HepG2 (cell line): ENCODE measurements around the gene GNL3. TPM values are rescaled to one million over a fixed set of nuclear protein-coding genes. Genes with fewer than 3 reads are reported as not detected.

ENCODE experiments used
- ARID5B ChIP-seq: IDR thresholded peaks from 2 replicates; pipeline ENCODE4 v1.4.0; 2020; ENCODE audit warnings: mild to moderate bottlenecking, missing genetic modification reagents
- ARNTL ChIP-seq: sonication (generic); formaldehyde crosslinking; IDR thresholded peaks from 2 replicates; pipeline ENCODE4 v1.4.0; 2020; ENCODE audit warnings: mild to moderate bottlenecking, missing genetic modification reagents
- E2F1 ChIP-seq: sonication (generic); formaldehyde crosslinking; IDR thresholded peaks from 2 replicates; pipeline ENCODE4 v1.5.0; 2020; ENCODE audit warnings: missing genetic modification reagents
- KLF11 ChIP-seq: IDR thresholded peaks from 2 replicates; pipeline ENCODE4 v1.6.1; 2016; ENCODE audit warnings: missing compliant biosample characterization
- KLF16 ChIP-seq, 2 experiments: sonication (generic) in 1 of 2; formaldehyde crosslinking in 1 of 2; IDR thresholded peaks; 2 replicates each; pipeline versions ENCODE4 v1.6.1 to v1.8.0; 2016 to 2023; ENCODE audit warnings: missing genetic modification reagents in 2 of 2, missing compliant biosample characterization in 1 of 2
- MAX ChIP-seq: IDR thresholded peaks from 2 replicates; pipeline ENCODE4 v1.6.1; 2012; ENCODE audit warnings: inconsistent platforms
- NFYC ChIP-seq: IDR thresholded peaks from 2 replicates; pipeline ENCODE4 v1.6.1; 2016; ENCODE audit warnings: missing genetic modification reagents, missing compliant biosample characterization
- RNF2 ChIP-seq: fragments of 450-650 bp; conservative IDR thresholded peaks from 2 replicates; pipeline ENCODE4 v1.6.1; 2016; ENCODE audit warnings: low read depth
- SOX5 ChIP-seq: IDR thresholded peaks from 2 replicates; pipeline ENCODE4 v1.6.1; 2016; ENCODE audit warnings: borderline replicate concordance
- SPEN ChIP-seq: sonication (generic); formaldehyde crosslinking; IDR thresholded peaks from 2 replicates; pipeline ENCODE4 v1.5.1; 2020; ENCODE audit warnings: low read depth, mild to moderate bottlenecking, missing genetic modification reagents
- TBL1XR1 ChIP-seq: fragments of 150-350 bp; IDR thresholded peaks from 2 replicates; pipeline ENCODE4 v1.6.1; 2014; ENCODE audit warnings: borderline replicate concordance, low read length; ENCODE audit not compliant: partially characterized antibody
- TFAP4 ChIP-seq: sonication (generic); IDR thresholded peaks from 2 replicates; pipeline ENCODE4 v1.6.1; 2016; ENCODE audit warnings: low read depth, borderline replicate concordance
- ZFP37 ChIP-seq: sonication (generic); formaldehyde crosslinking; IDR thresholded peaks from 2 replicates; pipeline ENCODE4 v1.4.0; 2020; ENCODE audit warnings: missing genetic modification reagents, borderline replicate concordance
- ZNF136 ChIP-seq: sonication (generic); formaldehyde crosslinking; IDR thresholded peaks from 2 replicates; pipeline ENCODE4 v1.8.1; 2022; ENCODE audit warnings: low read depth, mild to moderate bottlenecking, moderate library complexity, missing genetic modification reagents
- ZNF441 ChIP-seq: sonication (generic); formaldehyde crosslinking; IDR thresholded peaks from 2 replicates; pipeline ENCODE4 v1.7.0; 2021; ENCODE audit warnings: missing genetic modification reagents, borderline replicate concordance
- ZNF549 ChIP-seq: sonication (generic); formaldehyde crosslinking; IDR thresholded peaks from 2 replicates; pipeline ENCODE4 v1.5.0; 2020; ENCODE audit warnings: missing genetic modification reagents
- ZNF557 ChIP-seq: sonication (generic); formaldehyde crosslinking; IDR thresholded peaks from 2 replicates; pipeline ENCODE4 v1.4.0; 2020; ENCODE audit warnings: missing genetic modification reagents
- polyA plus RNA-seq, 8 experiments: library from polyadenylated mRNA; depleted of rRNA in 3 of 8; stranded (reverse) in 7 of 8; unstranded in 1 of 8; fragments of >200 nt; fragmentation: Illumina TruSeq in 4 of 8; extraction: Trizol in 4 of 8; gene quantifications; 2 replicates each; pipeline versions ENCODE4 v1.2.1 to v1.2.3, GENCODE V29; 2011 to 2016; ENCODE audit warnings: low read depth in 4 of 8, missing spikeins in 1 of 8, mixed read lengths in 1 of 8; ENCODE audit not compliant: insufficient read depth in 1 of 8
- total RNA-seq, 5 experiments: library from RNA; depleted of rRNA; stranded (reverse); fragments of >200 nt; fragmentation: Illumina TruSeq; extraction: Trizol; gene quantifications; 2 replicates each; pipeline ENCODE4 v1.2.3, GENCODE V29; 2016; ENCODE audit warnings: low read depth in 1 of 5
- TF ChIP-seq, protein P1 (sequence below): IDR thresholded peaks from 2 replicates; pipeline ENCODE4 v1.6.1; 2012; ENCODE audit warnings: low read depth, low read length, improper control_type of control experiment
- TF ChIP-seq, protein P2 (sequence below): sonication (generic); formaldehyde crosslinking; IDR thresholded peaks from 2 replicates; pipeline ENCODE4 v1.5.1; 2020; ENCODE audit warnings: missing genetic modification reagents, mild to moderate bottlenecking, borderline replicate concordance

The GNL3 gene
- total and polyA plus RNA-seq, 2 of the 13 experiments (the other 11 are each of a cell fraction or from before 2014, with no cell fraction given): 129 to 257 TPM

GRCh38 chr3:52682016-52682415, 3.8 kb upstream of the GNL3 start (continued):
- peak; percentile 61; the same call in 1 of the 2 replicates for TF ChIP-seq TFAP4
- TF ChIP-seq ZFP37: peak; percentile 65; the same call in 1 of the 2 replicates
- peak; percentile 81 for TF ChIP-seq ARID5B (CRISPR knock-in tag)
- peak in 1 of 2 experiments; percentile 52; a peak in 1 of 4 replicates for TF ChIP-seq KLF16 (CRISPR knock-in tag; IDR thresholded peaks at IDR 0.05)
- TF ChIP-seq MAX: peak; percentile 79
- no peak for TF ChIP-seq NFYC
- peak; percentile 35 for TF ChIP-seq TBL1XR1
- 0 out of 2 replicates have a peak, but pooled peaks have one; percentile 17 for TF ChIP-seq E2F1 (CRISPR knock-in tag)
- peak; percentile 44; the same call in 1 of the 2 replicates for TF ChIP-seq KLF11 (CRISPR knock-in tag)
- TF ChIP-seq SPEN (CRISPR knock-in tag): peak; percentile 48; the same call in 1 of the 2 replicates
- peak; percentile 65; the same call in 1 of the 2 replicates for TF ChIP-seq SOX5 (CRISPR knock-in tag)
- TF ChIP-seq ARNTL: 0 out of 2 replicates have a peak, but pooled peaks have one; percentile 36
- TF ChIP-seq, protein P1, sequence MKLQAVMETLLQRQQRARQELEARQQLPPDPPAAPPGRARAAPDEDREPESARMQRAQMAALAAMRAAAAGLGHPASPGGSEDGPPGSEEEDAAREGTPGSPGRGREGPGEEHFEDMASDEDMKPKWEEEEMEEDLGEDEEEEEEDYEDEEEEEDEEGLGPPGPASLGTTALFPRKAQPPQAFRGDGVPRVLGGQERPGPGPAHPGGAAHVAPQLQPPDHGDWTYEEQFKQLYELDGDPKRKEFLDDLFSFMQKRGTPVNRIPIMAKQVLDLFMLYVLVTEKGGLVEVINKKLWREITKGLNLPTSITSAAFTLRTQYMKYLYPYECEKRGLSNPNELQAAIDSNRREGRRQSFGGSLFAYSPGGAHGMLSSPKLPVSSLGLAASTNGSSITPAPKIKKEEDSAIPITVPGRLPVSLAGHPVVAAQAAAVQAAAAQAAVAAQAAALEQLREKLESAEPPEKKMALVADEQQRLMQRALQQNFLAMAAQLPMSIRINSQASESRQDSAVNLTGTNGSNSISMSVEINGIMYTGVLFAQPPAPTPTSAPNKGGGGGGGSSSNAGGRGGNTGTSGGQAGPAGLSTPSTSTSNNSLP: peak; percentile 71
- TF ChIP-seq ZNF557 (CRISPR knock-in tag): no peak
- TF ChIP-seq RNF2: no peak
- TF ChIP-seq ZNF549 (CRISPR knock-in tag): no peak
- 0 out of 2 replicates have a peak, but pooled peaks have one; percentile 26 for TF ChIP-seq ZNF441 (CRISPR knock-in tag)
- TF ChIP-seq, protein P2, sequence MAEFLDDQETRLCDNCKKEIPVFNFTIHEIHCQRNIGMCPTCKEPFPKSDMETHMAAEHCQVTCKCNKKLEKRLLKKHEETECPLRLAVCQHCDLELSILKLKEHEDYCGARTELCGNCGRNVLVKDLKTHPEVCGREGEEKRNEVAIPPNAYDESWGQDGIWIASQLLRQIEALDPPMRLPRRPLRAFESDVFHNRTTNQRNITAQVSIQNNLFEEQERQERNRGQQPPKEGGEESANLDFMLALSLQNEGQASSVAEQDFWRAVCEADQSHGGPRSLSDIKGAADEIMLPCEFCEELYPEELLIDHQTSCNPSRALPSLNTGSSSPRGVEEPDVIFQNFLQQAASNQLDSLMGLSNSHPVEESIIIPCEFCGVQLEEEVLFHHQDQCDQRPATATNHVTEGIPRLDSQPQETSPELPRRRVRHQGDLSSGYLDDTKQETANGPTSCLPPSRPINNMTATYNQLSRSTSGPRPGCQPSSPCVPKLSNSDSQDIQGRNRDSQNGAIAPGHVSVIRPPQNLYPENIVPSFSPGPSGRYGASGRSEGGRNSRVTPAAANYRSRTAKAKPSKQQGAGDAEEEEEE: no peak
- 0 out of 2 replicates have a peak, but pooled peaks have one; percentile 49 for TF ChIP-seq ZNF136 (CRISPR knock-in tag)
